H1 (cell line): ENCODE results near the gene CPSF4L. TPM values are rescaled to one million over a fixed set of nuclear protein-coding genes. Genes with fewer than 3 reads are reported as not detected.

ENCODE experiments used
- E2F6 ChIP-seq: IDR thresholded peaks from 2 replicates; pipeline ENCODE4 v1.6.1; 2012; ENCODE audit warnings: inconsistent platforms
- EGR1 ChIP-seq: IDR thresholded peaks from 2 replicates; pipeline ENCODE4 v1.6.1; 2011; ENCODE audit warnings: low read depth, low read length, borderline replicate concordance
- EZH2 ChIP-seq: fragments of 200-600 bp; sonication (generic); IDR thresholded peaks from 2 replicates; pipeline ENCODE4 v1.7.1; 2012; ENCODE audit warnings: low read depth, mild to moderate bottlenecking, moderate library complexity, low read length, inconsistent platforms; ENCODE audit not compliant: severe bottlenecking
- GABPA ChIP-seq: IDR thresholded peaks from 2 replicates; pipeline ENCODE4 v1.6.1; 2011; ENCODE audit warnings: mild to moderate bottlenecking, low read length, moderate library complexity, borderline replicate concordance; ENCODE audit not compliant: insufficient read depth
- HDAC2 ChIP-seq, 2 experiments: fragments of 300-600 bp in 1 of 2; sonication (generic) in 1 of 2; IDR thresholded peaks; 2 replicates each; pipeline ENCODE4 v1.6.1; 2011 to 2012; ENCODE audit warnings: low read depth in 2 of 2, low read length in 2 of 2, mild to moderate bottlenecking in 2 of 2, moderate library complexity in 2 of 2, borderline replicate concordance in 1 of 2, inconsistent platforms in 1 of 2
- JUN ChIP-seq: IDR thresholded peaks from 2 replicates; pipeline ENCODE4 v1.6.1; 2011; ENCODE audit warnings: low read depth, mild to moderate bottlenecking, improper control_type of control experiment, low read length
- JUND ChIP-seq: IDR thresholded peaks from 2 replicates; pipeline ENCODE4 v1.6.1; 2011; ENCODE audit warnings: mild to moderate bottlenecking, improper control_type of control experiment, low read length
- SIN3A ChIP-seq, 2 experiments: IDR thresholded peaks in 1 of 2; conservative IDR thresholded peaks in 1 of 2; 2 replicates each; pipeline ENCODE4 v1.6.1; 2011 to 2012; ENCODE audit warnings: low read length in 2 of 2, improper control_type of control experiment in 1 of 2, low read depth in 1 of 2, mild to moderate bottlenecking in 1 of 2
- TAF1 ChIP-seq: IDR thresholded peaks from 2 replicates; pipeline ENCODE4 v1.6.1; 2011; ENCODE audit warnings: mild to moderate bottlenecking, low read depth, low read length
- polyA plus RNA-seq, 7 experiments: library from polyadenylated mRNA; depleted of rRNA in 3 of 7; stranded (reverse) in 5 of 7; unstranded in 2 of 7; fragments of >200 nt in 5 of 7; fragments of 200-250 nt in 2 of 7; gene quantifications; 1 replicate in 5 of 7; 2 replicates in 1 of 7; 4 replicates in 1 of 7; pipeline versions ENCODE4 v1.2.1 to v1.2.3, GENCODE V29; 2011 to 2013; ENCODE audit warnings: missing spikeins in 2 of 7, mixed read lengths in 2 of 7
- total RNA-seq: library from RNA; stranded (reverse); fragmentation: NEBNext Ultra II Directional; extraction: Animal tissue kit (Norgen Biotek cat#: 25700); gene quantifications from 2 replicates; pipeline ENCODE4 v1.2.1, GENCODE V29; 2021

CPSF4L gene
- total and polyA plus RNA-seq, 2 of the 8 experiments (the other 6 are each of a cell fraction or from before 2014, with no cell fraction given): not detected

- TF ChIP-seq GABPA (no peak), JUND (no peak), HDAC2 (IDR thresholded peaks at IDR 0.05; ENCODE audit: borderline replicate concordance in 1 of 2, low read depth in 2 of 2, low read length in 2 of 2) (no peak), EGR1 (no peak), SIN3A (conservative IDR thresholded peaks at IDR 0.05 in 1 of 2, IDR thresholded peaks at IDR 0.05 in 1 of 2; ENCODE audit: low read depth in 1 of 2, low read length in 2 of 2) (no peak), E2F6 (no peak), JUN (no peak), EZH2 (no peak), TAF1 (no peak)
Observed at GRCh38 chr17:73302189-73302588, 40.5 kb upstream of the CPSF4L start (continued).
